Astrocyte of the spinal cord (primary cell): Measurements from ENCODE around the gene SAMD10.
A peak's percentile ranks its signal among the peaks of the same experiment; 100 is the strongest.
"Not testable (repeated sequence)": the region's sequence is repeated elsewhere in the genome, so short reads cannot be mapped to it uniquely, and the experiment has no call there.

ENCODE experiments used
- DNase-seq: peaks from one replicate; pipeline ENCODE4 v3.0.0; 2011; ENCODE audit warnings: low read depth, low spot score
- H3K4me3 ChIP-seq: 2 replicates; pipeline ENCODE4 v1.5.1; 2011; ENCODE audit warnings: low read depth, mild to moderate bottlenecking, low read length, moderate library complexity
- CTCF ChIP-seq: IDR thresholded peaks from 2 replicates; pipeline ENCODE4 v1.5.1; 2012; ENCODE audit warnings: low read depth, mild to moderate bottlenecking, low read length, inconsistent platforms
- in situ Hi-C: cut with HindIII; loops from 2 replicates; pipeline ENCODE4 v1.10.0; 2017; ENCODE audit warnings: low sequenced_read_pairs

The SAMD10 gene

GRCh38 chr20:63978319-63979228 is 868 bp downstream of the SAMD10 start:
- in situ Hi-C loops = no loop called here
- TF ChIP-seq CTCF = no peak
- peak overlapping the region; percentile 49 for H3K4me3 ChIP-seq
- DNase-seq = peak; percentile 30

- no peak for TF ChIP-seq CTCF
- in situ Hi-C loops = no loop called here
- DNase-seq = peak; percentile 78
- H3K4me3 ChIP-seq = no peak overlapping the region
Observed at GRCh38 chr20:63977739-63978276, 1.6 kb downstream of the SAMD10 start.

- H3K4me3 ChIP-seq = no peak overlapping the region
- TF ChIP-seq CTCF = no peak
- no peak for DNase-seq
- in situ Hi-C loops = no loop called here
Observed at GRCh38 chr20:63976980-63977738, 2.3 kb downstream of the SAMD10 start.

GRCh38 chr20:63976511-63976910 is 2.9 kb downstream of the SAMD10 start:
- H3K4me3 ChIP-seq, DNase-seq, in situ Hi-C loops: not testable (repeated sequence)

- H3K4me3 ChIP-seq = no peak overlapping the region
- TF ChIP-seq CTCF = no peak
- no peak for DNase-seq
- in situ Hi-C loops = no loop called here
Observed at GRCh38 chr20:63974402-63975200, 4.8 kb downstream of the SAMD10 start.

GRCh38 chr20:63973636-63974401 is 5.6 kb downstream of the SAMD10 start:
- in situ Hi-C loops = no loop called here
- DNase-seq = peak; percentile 78
- TF ChIP-seq CTCF = peak; percentile 99
- peak overlapping the region; percentile 44 for H3K4me3 ChIP-seq
